ENCODE measurements around the gene CHKA. TPM values are rescaled to one million over a fixed set of nuclear protein-coding genes. Genes with fewer than 3 reads are reported as not detected.

The CHKA gene
- total and polyA plus RNA-seq, 2 of the 4 experiments (the other 2 are of a cell fraction): 4.5 to 8.4 TPM

DNA sequence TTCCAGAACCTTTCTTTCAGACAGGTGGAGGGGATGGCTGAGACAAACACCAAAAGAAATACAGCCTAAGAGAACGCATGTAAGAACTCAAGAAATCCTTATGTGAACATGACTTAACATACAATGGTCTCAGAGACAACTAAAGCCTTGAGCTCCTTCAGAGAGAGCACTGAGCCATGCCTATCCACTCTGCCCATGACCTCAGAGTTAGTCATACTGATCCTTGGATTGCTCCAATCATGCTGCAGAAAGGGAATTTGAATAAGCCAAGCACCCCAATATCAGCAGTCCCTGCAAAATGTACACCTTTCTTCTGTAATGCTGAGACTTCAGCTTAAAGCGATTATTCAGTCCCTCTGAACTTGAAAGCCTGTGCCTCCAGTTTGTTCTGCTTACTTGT, 43.2 kb upstream of the CHKA start:
- Histone ChIP-seq H3K4me2 (ENCODE audit: low read depth, low read length) (no peak overlapping the region), H4K20me1 (ENCODE audit: insufficient read depth, low read length) (peaks cover 6% of the 10 kb centered on the region; the same call in 1 of the 2 replicates), H2BK5ac (ENCODE audit: low read depth, low read length, poor library complexity, severe bottlenecking) (no peak overlapping the region), H2BK20ac (ENCODE audit: low read depth, low read length) (no peak overlapping the region), H2AK9ac (replicated peaks; ENCODE audit: low read depth, low read length, poor library complexity) (no peak overlapping the region), H3K4me1 (ENCODE audit: control insufficient read depth, insufficient read depth, low read length) (no peaks in the 10 kb centered on the region), H3K9me1 (ENCODE audit: insufficient read depth, low read length) (peaks cover 33% of the 10 kb centered on the region), H3K18ac (ENCODE audit: low read depth, low read length) (no peak overlapping the region), H3K27me3 (ENCODE audit: control insufficient read depth, insufficient read depth, low read length) (no peaks in the 10 kb centered on the region), H3K14ac (replicated peaks; ENCODE audit: low read depth, low read length) (no peak overlapping the region), H3K4me3 (ENCODE audit: insufficient read depth, low read depth, low read length) (no peak overlapping the region), H3K4ac (ENCODE audit: low read depth, low read length) (no peak overlapping the region), H3K27ac (ENCODE audit: insufficient read depth, low read length) (no peak overlapping the region), H2BK120ac (ENCODE audit: low read depth, low read length) (no peak overlapping the region), H3K56ac (ENCODE audit: extremely low read depth, insufficient read depth, low read length) (no peak overlapping the region), H4K8ac (ENCODE audit: low read depth in 2 of 2, low read length in 2 of 2) (no peak overlapping the region), H3K79me1 (ENCODE audit: low read depth in 1 of 2, low read length in 2 of 2) (peaks cover 0 to 12% of the 10 kb centered on the region in 2 experiments; a peak in 1 of 4 replicates), H3K36me3 (ENCODE audit: control insufficient read depth, insufficient read depth, low read length) (peaks cover 39% of the 10 kb centered on the region), H2AFZ (replicated peaks; ENCODE audit: low read length, poor library complexity) (no peak overlapping the region), H4K5ac (ENCODE audit: low read depth, low read length) (no peak overlapping the region), H2AK5ac (ENCODE audit: low read depth, low read length) (no peak overlapping the region), H3K9me3 (ENCODE audit: control insufficient read depth, insufficient read depth, low read length) (no peaks in the 10 kb centered on the region), H3K9ac (ENCODE audit: low read depth, low read length) (no peak overlapping the region), H2BK15ac (ENCODE audit: low read depth, low read length) (no peak overlapping the region), H3K23ac (ENCODE audit: low read depth, low read length) (no peak overlapping the region), H4K91ac (ENCODE audit: insufficient read depth, low read depth, low read length) (no peak overlapping the region)
- ChIA-PET CTCF (no interaction called here), POLR2A (ENCODE audit: unreplicated experiment) (no interaction called here)
- intact Hi-C loops (cut with micrococcal nuclease) (no loop called here), in situ Hi-C loops (cut with MboI; ENCODE audit: low sequenced_read_pairs) (no loop called here), dilution Hi-C loops (cut with HindIII; ENCODE audit: low sequenced_read_pairs, unreplicated experiment) (no loop called here)
- DNase-seq: peak; percentile 66
- TF ChIP-seq SMC3 (IDR thresholded peaks at IDR 0.05; ENCODE audit: low read depth, low read length) (no peak), CHD1 (IDR thresholded peaks at IDR 0.05; ENCODE audit: low read depth, low read length) (no peak), RFX5 (IDR thresholded peaks at IDR 0.05; ENCODE audit: low read depth, low read length) (no peak), CEBPB (IDR thresholded peaks at IDR 0.05; ENCODE audit: low read depth, low read length) (peak; percentile 7; the same call in 1 of the 2 replicates), MAFK (IDR thresholded peaks at IDR 0.05; ENCODE audit: low read depth, low read length) (no peak)
- ATAC-seq (ENCODE audit: low read depth): peak; percentile 92
- BruUV-seq (replicated peaks): no TSS peak
- WGBS, 2 experiments (ENCODE audit: extremely low coverage in 2 of 2, insufficient read length in 1 of 2): no CpG with 5 or more reads among the region's 2 CpGs

Measured in IMR-90 (cell line).